ENCODE results near the gene ZNF729.

Gene ZNF729

GRCh38 chr19:22335716-22336115 is 49.5 kb downstream of the ZNF729 start:
- DNase-seq, result no peak
- Histone ChIP-seq H3K9me3 (ENCODE audit: severe bottlenecking) (no peaks in the 10 kb centered on the region), H3K36me3 (no peaks in the 10 kb centered on the region), H3K27ac (no peak overlapping the region), H3K27me3 (ENCODE audit: insufficient read depth, low read depth, severe bottlenecking) (no peaks in the 10 kb centered on the region), H3K4me3 (ENCODE audit: low read depth, low read length) (no peak overlapping the region)
- TF ChIP-seq CTCF (IDR thresholded peaks at IDR 0.05; ENCODE audit: low read depth, low read length), result no peak

- no peak for TF ChIP-seq CTCF (IDR thresholded peaks at IDR 0.05; ENCODE audit: low read depth, low read length)
- no peak for DNase-seq
- H3K9me3 ChIP-seq (ENCODE audit: severe bottlenecking), result no peaks in the 10 kb centered on the region
- H3K27ac ChIP-seq, result no peak overlapping the region
- no peak overlapping the region for H3K4me3 ChIP-seq (ENCODE audit: low read depth, low read length)
- H3K27me3 ChIP-seq (ENCODE audit: insufficient read depth, low read depth, severe bottlenecking), result no peaks in the 10 kb centered on the region
- no peaks in the 10 kb centered on the region for H3K36me3 ChIP-seq
These were observed 68.4 kb downstream of the ZNF729 start for GRCh38 chr19:22354665-22355064.

Measured in WERI-Rb-1 (cell line).